HepG2 (cell line): ENCODE data around the gene SMARCA5. TPM values are rescaled to one million over a fixed set of nuclear protein-coding genes. Genes with fewer than 3 reads are reported as not detected.

Source experiments
- ATF7-NPFF ChIP-seq: sonication (generic); formaldehyde crosslinking; IDR thresholded peaks from 2 replicates; pipeline ENCODE4 v1.8.1; 2023; ENCODE audit warnings: mild to moderate bottlenecking, low read depth, missing genetic modification reagents, moderate library complexity
- FOXA3 ChIP-seq: IDR thresholded peaks from 2 replicates; pipeline ENCODE4 v1.6.1; 2016; ENCODE audit warnings: missing genetic modification reagents, missing compliant biosample characterization
- HMG20B ChIP-seq: conservative IDR thresholded peaks from 2 replicates; pipeline ENCODE4 v1.6.1; 2016; ENCODE audit warnings: missing genetic modification reagents, missing compliant biosample characterization
- KLF16 ChIP-seq, 2 experiments: sonication (generic) in 1 of 2; formaldehyde crosslinking in 1 of 2; IDR thresholded peaks; 2 replicates each; pipeline versions ENCODE4 v1.6.1 to v1.8.0; 2016 to 2023; ENCODE audit warnings: missing genetic modification reagents in 2 of 2, missing compliant biosample characterization in 1 of 2
- MATR3 ChIP-seq: sonication (generic); formaldehyde crosslinking; IDR thresholded peaks from 2 replicates; pipeline ENCODE4 v1.4.0; 2020; ENCODE audit warnings: missing genetic modification reagents
- MIXL1 ChIP-seq: IDR thresholded peaks from 2 replicates; pipeline ENCODE4 v1.6.1; 2016
- RAD21 ChIP-seq: fragments of 450-650 bp; formaldehyde crosslinking; IDR thresholded peaks from 2 replicates; pipeline ENCODE4 v1.5.0; 2020; ENCODE audit warnings: mild to moderate bottlenecking
- SOX6 ChIP-seq, 2 experiments: fragments of 450-650 bp in 1 of 2; sonication (generic) in 1 of 2; formaldehyde crosslinking in 1 of 2; IDR thresholded peaks; 2 replicates each; pipeline versions ENCODE4 v1.4.0 to v1.6.1; 2017 to 2020; ENCODE audit warnings: antibody characterized with exemption in 1 of 2, mild to moderate bottlenecking in 1 of 2, missing genetic modification reagents in 1 of 2
- STAG1 ChIP-seq: sonication (generic); formaldehyde crosslinking; IDR thresholded peaks from 2 replicates; pipeline ENCODE4 v1.4.0; 2020; ENCODE audit warnings: missing genetic modification reagents
- ZMYM4 ChIP-seq: sonication (generic); formaldehyde crosslinking; IDR thresholded peaks from 2 replicates; pipeline ENCODE4 v1.8.1; 2023; ENCODE audit warnings: mild to moderate bottlenecking, missing genetic modification reagents
- ZNF326 ChIP-seq: sonication (generic); formaldehyde crosslinking; IDR thresholded peaks from 2 replicates; pipeline ENCODE4 v1.4.0; 2020; ENCODE audit warnings: missing genetic modification reagents, borderline replicate concordance
- ZNF335 ChIP-seq: sonication (generic); formaldehyde crosslinking; IDR thresholded peaks from 2 replicates; pipeline ENCODE4 v1.4.0; 2020; ENCODE audit warnings: missing genetic modification reagents
- ZNF609 ChIP-seq: sonication (generic); formaldehyde crosslinking; IDR thresholded peaks from 2 replicates; pipeline ENCODE4 v1.4.0; 2020; ENCODE audit warnings: mild to moderate bottlenecking, missing genetic modification reagents, borderline replicate concordance
- polyA plus RNA-seq, 8 experiments: library from polyadenylated mRNA; depleted of rRNA in 3 of 8; stranded (reverse) in 7 of 8; unstranded in 1 of 8; fragments of >200 nt; fragmentation: Illumina TruSeq in 4 of 8; extraction: Trizol in 4 of 8; gene quantifications; 2 replicates each; pipeline versions ENCODE4 v1.2.1 to v1.2.3, GENCODE V29; 2011 to 2016; ENCODE audit warnings: low read depth in 4 of 8, missing spikeins in 1 of 8, mixed read lengths in 1 of 8; ENCODE audit not compliant: insufficient read depth in 1 of 8
- total RNA-seq, 5 experiments: library from RNA; depleted of rRNA; stranded (reverse); fragments of >200 nt; fragmentation: Illumina TruSeq; extraction: Trizol; gene quantifications; 2 replicates each; pipeline ENCODE4 v1.2.3, GENCODE V29; 2016; ENCODE audit warnings: low read depth in 1 of 5
- TF ChIP-seq, protein P1 (sequence below): sonication (generic); formaldehyde crosslinking; IDR thresholded peaks from 2 replicates; pipeline ENCODE4 v1.4.0; 2020; ENCODE audit warnings: missing genetic modification reagents
- TF ChIP-seq, protein P2 (sequence below): sonication (generic); formaldehyde crosslinking; IDR thresholded peaks from 2 replicates; pipeline ENCODE4 v1.4.0; 2020; ENCODE audit warnings: missing genetic modification reagents

Gene SMARCA5
- total and polyA plus RNA-seq, 2 of the 13 experiments (the other 11 are each of a cell fraction or from before 2014, with no cell fraction given) = 7.0 to 37.5 TPM

DNA sequence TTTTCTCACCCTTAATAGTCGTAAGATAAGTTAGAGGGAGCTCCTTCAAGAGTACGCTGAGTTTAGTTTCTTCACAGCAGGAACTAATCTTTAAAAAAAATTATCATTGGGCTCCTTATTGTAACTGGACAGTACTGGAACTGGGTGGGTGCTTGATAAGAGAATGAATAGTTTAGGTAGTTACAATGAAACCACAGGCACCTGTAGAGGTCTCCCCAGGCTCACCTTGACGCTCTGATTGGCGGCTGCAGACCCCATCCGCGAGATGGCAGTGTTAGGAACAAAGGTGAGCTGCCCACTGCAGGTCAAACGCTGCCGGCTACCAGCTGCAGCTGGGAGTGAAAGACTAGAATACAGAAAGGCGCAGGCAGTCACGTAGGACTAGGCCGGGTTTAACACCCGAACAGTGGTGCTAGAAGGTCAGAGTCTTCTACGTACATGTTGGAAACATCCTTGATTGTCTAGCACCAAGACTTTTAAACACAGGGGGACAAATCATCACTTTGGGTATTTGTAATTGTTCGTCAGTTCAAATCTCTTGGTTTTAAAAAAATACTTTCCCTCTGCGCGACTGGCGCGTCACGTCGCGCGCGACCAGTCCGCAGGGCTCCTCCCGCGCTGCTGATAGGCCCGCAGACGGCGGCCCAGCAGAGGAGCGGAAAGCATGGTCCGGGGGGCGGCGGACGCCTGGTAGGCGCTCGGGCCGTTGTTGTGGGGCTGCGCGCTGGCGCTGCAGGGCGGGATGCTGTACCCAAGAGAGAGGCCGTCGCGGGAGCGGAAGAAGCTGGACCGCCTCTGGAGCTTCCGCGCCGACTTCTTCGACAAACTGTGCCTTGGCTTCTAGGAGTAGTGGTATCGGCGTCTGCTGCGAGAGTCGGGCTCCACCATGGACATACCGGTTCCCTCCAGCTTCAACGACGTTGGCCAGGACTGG, 45.6 kb downstream of the SMARCA5 start (continued):
- TF ChIP-seq, protein P1, sequence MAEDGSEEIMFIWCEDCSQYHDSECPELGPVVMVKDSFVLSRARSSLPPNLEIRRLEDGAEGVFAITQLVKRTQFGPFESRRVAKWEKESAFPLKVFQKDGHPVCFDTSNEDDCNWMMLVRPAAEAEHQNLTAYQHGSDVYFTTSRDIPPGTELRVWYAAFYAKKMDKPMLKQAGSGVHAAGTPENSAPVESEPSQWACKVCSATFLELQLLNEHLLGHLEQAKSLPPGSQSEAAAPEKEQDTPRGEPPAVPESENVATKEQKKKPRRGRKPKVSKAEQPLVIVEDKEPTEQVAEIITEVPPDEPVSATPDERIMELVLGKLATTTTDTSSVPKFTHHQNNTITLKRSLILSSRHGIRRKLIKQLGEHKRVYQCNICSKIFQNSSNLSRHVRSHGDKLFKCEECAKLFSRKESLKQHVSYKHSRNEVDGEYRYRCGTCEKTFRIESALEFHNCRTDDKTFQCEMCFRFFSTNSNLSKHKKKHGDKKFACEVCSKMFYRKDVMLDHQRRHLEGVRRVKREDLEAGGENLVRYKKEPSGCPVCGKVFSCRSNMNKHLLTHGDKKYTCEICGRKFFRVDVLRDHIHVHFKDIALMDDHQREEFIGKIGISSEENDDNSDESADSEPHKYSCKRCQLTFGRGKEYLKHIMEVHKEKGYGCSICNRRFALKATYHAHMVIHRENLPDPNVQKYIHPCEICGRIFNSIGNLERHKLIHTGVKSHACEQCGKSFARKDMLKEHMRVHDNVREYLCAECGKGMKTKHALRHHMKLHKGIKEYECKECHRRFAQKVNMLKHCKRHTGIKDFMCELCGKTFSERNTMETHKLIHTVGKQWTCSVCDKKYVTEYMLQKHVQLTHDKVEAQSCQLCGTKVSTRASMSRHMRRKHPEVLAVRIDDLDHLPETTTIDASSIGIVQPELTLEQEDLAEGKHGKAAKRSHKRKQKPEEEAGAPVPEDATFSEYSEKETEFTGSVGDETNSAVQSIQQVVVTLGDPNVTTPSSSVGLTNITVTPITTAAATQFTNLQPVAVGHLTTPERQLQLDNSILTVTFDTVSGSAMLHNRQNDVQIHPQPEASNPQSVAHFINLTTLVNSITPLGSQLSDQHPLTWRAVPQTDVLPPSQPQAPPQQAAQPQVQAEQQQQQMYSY (CRISPR knock-in tag) = no peak
- TF ChIP-seq ZMYM4 (CRISPR knock-in tag) (peak; percentile 92), FOXA3 (CRISPR knock-in tag) (no peak), ZNF326 (CRISPR knock-in tag) (no peak), ZNF609 (CRISPR knock-in tag) (peak; percentile 2; the same call in 1 of the 2 replicates), STAG1 (peak; percentile 82), MIXL1 (CRISPR knock-in tag) (0 out of 2 replicates have a peak, but pooled peaks have one; percentile 29), SOX6 (IDR thresholded peaks at IDR 0.05) (no peak), SOX6 (CRISPR knock-in tag; IDR thresholded peaks at IDR 0.05) (peak; percentile 26; the same call in 1 of the 2 replicates), HMG20B (CRISPR knock-in tag) (no peak), ZNF335 (peak; percentile 52; the same call in 1 of the 2 replicates), RAD21 (CRISPR knock-in tag) (peak; percentile 64), MATR3 (CRISPR knock-in tag) (no peak), KLF16 (CRISPR knock-in tag; IDR thresholded peaks at IDR 0.05) (no peak), ATF7-NPFF (CRISPR knock-in tag) (peak; percentile 64; the same call in 1 of the 2 replicates)
- TF ChIP-seq, protein P2, sequence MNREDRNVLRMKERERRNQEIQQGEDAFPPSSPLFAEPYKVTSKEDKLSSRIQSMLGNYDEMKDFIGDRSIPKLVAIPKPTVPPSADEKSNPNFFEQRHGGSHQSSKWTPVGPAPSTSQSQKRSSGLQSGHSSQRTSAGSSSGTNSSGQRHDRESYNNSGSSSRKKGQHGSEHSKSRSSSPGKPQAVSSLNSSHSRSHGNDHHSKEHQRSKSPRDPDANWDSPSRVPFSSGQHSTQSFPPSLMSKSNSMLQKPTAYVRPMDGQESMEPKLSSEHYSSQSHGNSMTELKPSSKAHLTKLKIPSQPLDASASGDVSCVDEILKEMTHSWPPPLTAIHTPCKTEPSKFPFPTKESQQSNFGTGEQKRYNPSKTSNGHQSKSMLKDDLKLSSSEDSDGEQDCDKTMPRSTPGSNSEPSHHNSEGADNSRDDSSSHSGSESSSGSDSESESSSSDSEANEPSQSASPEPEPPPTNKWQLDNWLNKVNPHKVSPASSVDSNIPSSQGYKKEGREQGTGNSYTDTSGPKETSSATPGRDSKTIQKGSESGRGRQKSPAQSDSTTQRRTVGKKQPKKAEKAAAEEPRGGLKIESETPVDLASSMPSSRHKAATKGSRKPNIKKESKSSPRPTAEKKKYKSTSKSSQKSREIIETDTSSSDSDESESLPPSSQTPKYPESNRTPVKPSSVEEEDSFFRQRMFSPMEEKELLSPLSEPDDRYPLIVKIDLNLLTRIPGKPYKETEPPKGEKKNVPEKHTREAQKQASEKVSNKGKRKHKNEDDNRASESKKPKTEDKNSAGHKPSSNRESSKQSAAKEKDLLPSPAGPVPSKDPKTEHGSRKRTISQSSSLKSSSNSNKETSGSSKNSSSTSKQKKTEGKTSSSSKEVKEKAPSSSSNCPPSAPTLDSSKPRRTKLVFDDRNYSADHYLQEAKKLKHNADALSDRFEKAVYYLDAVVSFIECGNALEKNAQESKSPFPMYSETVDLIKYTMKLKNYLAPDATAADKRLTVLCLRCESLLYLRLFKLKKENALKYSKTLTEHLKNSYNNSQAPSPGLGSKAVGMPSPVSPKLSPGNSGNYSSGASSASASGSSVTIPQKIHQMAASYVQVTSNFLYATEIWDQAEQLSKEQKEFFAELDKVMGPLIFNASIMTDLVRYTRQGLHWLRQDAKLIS (CRISPR knock-in tag) = no peak
